ENCODE measurements around the gene MTHFD2.
"Not testable (repeated sequence)": the region's sequence is repeated elsewhere in the genome, so short reads cannot be mapped to it uniquely, and the experiment has no call there.

MTHFD2 gene

DNA sequence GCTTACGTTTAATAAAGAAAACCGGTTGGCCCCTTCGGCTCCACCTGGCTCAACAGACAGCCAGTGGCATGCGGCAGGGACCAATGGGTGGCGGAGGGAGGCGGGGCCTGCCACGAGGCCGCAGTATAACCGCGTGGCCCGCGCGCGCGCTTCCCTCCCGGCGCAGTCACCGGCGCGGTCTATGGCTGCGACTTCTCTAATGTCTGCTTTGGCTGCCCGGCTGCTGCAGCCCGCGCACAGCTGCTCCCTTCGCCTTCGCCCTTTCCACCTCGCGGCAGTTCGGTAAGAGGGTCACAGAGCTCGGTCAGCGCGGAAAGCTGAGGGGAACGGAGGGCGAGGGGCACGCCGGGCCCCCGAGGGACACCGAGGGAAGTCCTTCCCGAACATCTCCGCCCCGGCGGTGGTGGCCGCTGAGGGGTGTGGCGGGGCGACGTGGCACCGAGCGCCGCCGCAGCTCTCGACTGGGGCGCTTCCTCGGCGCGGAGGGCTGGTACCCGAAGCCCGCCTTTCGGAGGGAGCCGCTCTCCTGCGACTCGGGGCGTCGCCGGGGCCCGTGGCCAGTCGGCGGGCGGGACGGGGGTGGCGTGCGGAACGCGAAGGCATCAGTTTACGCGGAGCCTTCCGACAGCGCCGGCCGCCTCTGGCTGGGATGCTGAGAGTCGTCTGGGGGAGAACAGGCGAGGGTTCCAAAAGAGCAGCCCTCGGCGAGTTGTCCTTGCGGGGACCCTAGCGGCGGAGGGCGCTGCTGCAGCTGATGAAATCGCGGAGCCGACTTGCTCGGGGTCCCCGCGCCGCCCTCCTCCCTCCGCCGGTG, at the start of gene MTHFD2:
MTHFD2 (plus strand) TSS at position 155 of the 814 bp plus-strand sequence; CDS start at position 182, 27 bp downstream.
- DNase-seq (ENCODE audit: low spot score) = peak; percentile 99
- FAIRE-seq = peak; percentile 44

DNA sequence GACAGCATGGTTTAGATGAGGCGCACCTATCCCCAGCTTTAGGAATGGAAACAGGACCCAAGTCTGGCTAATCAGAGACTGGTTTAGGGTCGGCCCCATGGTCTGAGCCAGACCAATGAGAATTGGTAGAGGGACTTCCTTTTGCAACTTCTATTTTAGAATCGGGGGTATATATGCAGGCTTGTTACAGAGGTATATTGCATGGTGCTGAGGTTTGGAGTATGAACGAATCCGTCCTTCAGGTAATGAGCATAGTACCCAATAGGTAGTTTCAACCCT, 49.2 kb upstream of the MTHFD2 start:
- DNase-seq (ENCODE audit: low spot score) (no peak), FAIRE-seq (no peak)

DNA sequence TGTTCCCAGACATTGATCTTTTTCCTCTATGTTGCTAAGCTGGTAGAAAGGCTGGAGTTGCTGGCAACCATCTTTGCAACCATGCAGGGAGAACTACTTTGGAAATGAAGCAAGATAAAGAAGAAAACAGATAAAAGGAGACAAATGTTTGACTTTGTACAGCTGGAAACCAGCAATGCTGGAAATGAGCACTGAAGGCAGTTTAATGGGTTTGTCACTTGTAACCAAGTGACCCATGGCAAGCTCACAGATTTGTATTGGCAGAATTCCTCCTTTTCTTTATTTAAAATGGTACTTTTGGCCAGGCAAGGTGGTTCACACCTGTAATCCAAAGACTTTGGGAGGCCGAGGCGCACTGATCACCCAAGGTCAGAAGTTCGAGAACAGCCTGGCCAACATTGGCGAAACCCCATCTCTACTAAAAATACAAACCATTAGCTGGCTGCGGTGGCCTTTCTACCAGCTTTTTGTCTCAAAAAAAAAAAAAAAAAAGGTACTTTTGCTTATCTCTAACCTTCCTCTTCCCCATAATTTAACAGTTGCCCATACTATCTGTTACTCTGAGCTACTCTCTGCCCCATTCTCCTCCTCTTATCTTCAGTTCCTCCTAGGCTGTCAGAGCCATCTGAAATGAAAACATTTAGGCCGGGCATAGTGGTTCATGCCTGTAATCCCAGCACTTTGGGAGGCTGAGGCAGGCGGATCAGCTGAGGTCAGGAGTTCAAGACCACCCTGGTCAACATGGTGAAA, 48.7 kb upstream of the MTHFD2 start:
- DNase-seq (ENCODE audit: low spot score) = no peak

DNA sequence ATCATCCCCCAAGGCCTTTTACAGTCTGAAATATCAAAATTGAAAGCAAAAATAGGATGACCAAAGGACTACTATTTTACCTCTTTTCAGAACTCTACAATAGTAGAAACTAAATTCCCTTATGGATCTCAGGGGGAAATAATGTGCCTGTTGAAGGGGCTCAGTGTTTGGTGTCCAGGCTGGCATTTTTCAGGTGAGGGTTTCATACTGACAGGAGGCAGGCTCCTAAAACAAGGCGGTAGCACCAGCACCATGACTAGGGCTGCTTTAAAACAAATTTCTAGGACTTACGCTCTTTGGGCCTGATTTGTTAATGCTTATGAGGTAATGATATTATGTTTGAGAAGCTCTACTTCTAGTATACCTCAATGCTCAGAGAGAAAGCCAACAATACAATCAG, 45.5 kb upstream of the MTHFD2 start:
- FAIRE-seq (no peak), DNase-seq (ENCODE audit: low spot score) (no peak)

More for the DNA sequence above, 48.7 kb upstream of the MTHFD2 start:
- no peak for FAIRE-seq

DNA sequence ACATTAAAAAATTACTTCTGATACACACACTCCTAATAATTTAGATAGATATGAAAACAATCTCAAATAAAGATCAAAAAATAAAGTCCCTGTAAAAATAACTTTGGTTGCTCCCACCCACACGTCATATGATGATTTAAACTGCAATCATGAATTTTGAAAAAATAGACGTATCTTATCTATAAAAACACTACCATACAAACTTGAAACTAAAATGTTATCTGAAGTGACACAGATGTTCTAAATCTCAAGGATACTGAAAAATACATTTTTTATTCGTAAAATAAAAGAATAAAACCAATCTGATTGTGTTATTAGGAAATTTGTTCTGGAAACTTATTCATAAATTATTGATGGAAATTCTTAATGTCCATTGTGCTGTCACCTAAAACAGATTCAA, 42.6 kb upstream of the MTHFD2 start:
- FAIRE-seq = no peak

DNA sequence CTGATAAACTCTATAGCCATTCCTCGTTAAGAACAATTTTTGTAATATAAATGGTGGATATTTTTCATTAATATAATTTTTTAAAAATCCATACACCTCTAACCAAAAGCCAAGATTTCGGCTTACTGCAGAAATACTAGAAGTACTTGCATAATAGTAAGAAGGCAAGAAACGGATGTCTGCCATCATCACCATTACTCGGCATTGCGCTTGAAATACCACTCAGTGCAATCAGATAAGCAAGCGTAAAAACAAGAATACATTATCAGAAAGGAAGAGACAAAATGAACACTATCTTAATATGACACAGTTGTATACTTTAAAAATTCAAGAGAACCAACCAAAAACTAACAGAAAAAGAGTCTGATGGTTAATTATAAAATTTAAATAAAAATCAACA, 35.5 kb upstream of the MTHFD2 start:
- DNase-seq (ENCODE audit: low spot score) (no peak), FAIRE-seq (no peak)

More for the DNA sequence above, 42.6 kb upstream of the MTHFD2 start:
- no peak for DNase-seq (ENCODE audit: low spot score)

DNA sequence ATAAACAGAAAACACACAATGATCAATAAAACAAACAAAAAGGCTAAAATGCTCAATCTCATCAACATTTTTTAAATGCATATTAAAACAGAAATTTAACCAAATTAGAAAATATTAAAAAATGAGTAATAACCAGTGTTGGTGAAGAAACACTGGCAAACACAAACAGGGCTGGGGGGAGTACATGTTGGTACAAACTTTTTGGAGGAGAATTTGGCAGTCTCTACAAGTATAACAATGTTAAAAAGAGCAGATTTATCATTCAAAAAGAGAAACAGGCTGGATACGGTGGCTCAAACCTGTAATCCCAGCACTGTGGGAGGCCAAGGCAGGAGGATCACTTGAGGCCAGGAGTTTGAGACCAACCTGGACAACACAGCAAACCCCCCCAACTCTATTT, 33.7 kb upstream of the MTHFD2 start:
- DNase-seq (ENCODE audit: low spot score) = no peak

DNA sequence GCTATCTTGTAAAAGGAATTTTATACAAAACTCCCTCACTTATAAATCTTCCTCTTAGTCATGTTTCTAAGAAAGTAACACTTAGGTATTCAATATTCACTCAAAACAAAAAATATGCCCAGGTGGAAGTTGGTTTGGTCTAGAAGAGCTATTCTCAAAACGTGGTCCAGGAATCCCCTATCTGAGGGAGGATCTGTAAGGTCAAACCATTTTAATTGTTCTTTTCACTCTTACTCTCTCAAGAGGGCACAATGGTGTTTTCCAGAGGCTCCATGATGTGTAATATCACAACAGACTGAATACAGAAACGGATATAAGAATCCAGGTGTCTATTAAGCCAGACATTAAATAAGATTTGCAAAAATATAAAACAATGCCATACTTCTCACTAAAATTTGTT, 29.7 kb upstream of the MTHFD2 start:
- DNase-seq (ENCODE audit: low spot score) (no peak), FAIRE-seq (no peak)

More for the DNA sequence above, 33.7 kb upstream of the MTHFD2 start:
- FAIRE-seq = no peak

DNA sequence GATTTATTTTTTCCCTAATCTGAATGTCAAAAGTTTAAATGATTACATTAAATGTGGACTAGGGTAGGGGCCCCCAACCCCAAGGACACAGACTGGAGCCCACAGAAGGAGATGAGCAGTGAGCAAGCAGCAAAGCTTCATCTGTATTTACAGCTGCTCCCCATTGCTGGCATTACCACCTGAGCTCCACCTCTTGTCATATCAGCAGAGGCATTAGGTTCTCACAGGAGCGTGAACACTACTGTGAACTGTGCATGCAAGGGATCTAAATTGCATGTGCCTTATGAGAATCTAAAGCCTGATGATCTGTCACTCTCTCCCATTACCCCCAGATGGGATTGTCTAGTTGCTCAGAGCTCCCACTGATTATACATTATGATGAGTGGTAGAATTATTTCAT, 23.5 kb upstream of the MTHFD2 start:
- no peak for FAIRE-seq
- no peak for DNase-seq (ENCODE audit: low spot score)

DNA sequence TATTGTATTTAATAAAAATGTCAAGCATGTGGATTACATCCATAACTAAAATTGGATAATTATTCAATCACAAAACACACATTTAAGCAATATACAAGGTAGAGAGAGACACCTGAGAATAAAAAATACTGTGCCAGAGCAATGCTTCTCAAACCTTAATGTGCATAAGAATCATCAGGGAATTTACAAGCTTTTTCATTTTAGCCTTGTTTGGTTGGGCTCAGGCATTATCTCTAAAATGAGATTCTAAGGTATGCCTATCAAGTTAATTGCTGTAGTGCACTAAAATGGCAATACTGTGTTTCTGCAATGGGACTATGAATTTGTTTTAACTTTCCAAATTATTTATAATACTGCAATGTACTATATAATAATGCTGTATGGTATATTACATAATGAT, 20.7 kb upstream of the MTHFD2 start:
- FAIRE-seq (no peak), DNase-seq (ENCODE audit: low spot score) (no peak)

DNA sequence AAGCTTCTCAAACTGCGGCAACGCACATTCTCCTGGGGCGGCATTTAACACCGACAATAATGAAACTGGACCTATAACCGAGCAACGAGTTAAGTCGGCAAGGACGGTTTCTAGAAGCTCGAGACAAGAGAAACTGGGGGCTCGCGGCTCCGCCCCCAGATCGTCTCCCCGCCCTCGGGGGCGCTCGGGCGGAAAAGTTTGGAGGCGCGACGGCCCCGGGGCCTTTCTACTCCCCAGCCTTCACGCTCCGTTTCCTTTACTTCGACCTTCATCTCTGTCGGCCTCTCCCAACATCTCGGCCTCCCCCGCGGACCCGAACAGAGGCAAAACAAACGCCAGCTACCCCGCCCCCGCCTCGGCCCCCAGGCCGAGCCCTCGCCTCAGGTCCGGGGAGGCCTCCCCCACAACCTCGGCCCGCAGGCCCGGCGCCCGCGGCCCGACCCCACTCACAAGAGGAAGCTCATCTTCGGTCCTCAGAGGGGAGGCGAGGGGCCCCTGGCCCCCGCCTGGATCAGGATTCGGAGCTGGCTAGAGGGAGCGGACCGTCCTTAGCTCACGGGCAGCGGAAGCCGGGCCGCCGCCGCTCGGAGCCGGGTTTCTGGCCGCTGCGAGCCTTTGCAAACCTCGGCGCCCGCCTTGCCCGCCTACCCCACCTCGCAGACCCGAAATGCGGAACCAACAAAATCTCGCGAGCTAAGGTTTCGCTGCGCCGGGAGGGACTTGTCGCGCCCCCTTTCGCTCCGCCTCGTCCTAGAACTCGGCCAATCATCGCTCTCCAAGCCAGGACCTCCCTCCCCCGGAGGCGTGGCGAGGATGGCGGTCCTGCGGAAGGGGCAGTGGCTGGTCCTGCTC, 20.0 kb upstream of the MTHFD2 start, which contains the start of gene MOB1A:
MOB1A (minus strand) TSS at position 669 of the 852 bp plus-strand sequence; CDS start at position 464, 205 bp downstream.
- DNase-seq (ENCODE audit: low spot score) (peak; percentile 100), FAIRE-seq (peak; percentile 92)

DNA sequence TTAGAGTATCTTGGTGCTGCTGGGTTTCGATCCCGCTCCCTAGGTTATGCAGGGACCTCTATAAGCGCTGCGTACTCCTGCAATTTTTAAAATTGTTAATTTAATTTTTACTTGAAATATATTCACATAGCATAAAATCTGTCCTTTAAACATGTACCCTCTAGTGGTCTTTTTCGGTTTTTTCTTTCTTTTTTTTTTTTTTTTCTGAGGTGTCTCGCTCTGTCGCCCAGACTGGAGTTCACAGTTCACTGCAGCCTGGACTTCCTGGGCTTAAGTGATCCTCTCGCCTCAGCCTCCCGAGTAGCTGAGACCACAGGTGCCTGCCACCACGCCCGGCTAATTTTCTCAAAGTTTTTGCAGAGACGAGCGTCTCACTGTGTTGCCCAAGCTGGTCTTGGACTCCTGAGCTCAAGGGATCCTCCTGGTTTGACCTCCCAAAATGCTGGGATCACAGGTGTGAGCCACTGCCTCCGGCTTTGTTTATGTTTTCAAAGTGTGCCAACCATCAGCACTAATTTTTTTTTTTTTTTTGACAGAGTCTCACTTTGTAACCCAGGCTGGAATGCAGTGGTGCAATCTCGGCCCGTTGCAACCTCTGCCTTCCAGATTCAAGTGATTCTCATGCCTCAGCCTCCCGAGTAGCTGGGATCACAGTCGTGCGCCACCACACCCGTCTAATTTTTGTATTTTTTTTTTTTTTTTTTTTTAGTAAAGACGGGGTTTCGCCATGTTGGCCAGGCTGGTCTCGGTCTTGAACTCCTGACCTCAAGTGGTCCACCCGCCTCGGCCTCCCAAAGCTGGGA, 19.2 kb upstream of the MTHFD2 start:
- FAIRE-seq (no peak), DNase-seq (ENCODE audit: low spot score) (no peak)

DNA sequence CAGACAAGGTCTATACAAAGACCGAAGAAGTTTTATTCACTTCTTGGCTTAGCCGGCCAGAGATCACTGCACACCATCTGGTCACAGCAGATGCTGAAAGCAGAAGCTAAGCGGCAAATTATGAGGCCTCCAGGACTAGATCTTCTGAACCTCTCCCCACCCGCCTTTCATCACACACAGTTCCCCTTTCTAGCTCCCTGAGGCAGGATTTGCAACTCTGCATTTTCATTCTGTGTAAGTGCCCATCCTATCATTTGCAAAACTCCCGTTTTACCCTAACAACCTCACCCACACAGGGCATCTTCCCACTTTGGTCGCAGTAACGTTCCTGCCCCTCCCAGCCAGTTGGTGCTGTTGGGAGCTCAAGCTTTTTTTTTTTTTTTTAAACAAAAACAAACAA, 16.7 kb upstream of the MTHFD2 start:
- FAIRE-seq (no peak), DNase-seq (ENCODE audit: low spot score) (no peak)

DNA sequence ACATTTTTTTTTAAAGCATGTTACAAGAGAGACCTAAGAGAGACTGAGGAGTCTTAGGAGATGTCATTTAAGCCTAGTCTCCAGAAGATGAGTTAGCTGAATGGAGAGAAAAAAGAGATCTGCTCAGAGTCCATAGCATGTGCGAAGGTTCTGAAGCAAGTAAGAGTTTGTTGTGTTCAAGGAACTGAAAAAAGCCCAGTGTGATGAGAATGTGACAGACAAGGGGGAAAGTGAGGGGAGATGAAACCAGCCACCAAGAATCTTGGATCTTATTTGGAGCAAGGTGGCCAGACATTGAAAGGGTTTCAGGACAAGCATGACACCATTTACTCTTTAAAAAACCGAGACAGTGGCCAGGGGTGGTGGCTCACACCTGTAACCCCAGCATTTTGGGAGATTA, 14.5 kb upstream of the MTHFD2 start:
- FAIRE-seq (no peak), DNase-seq (ENCODE audit: low spot score) (no peak)

DNA sequence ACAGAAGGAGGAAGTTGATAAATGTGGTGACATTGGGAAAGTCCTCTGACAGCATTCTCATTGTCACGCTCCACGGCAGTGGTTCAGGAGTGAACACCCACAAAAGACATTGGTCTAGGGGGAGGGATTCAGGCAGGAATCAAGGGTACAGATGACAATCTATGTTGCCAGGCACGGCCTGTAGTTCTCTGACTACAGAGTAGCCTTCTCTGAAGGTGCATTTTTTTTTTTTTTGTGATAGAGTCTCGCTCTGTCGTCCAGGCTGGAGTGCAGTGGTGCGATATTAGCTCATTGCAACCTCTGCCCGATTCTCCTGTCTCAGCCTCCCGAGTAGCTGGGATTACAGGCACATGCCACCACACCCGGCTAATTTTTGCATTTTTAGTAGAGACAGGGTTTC, 12.4 kb upstream of the MTHFD2 start:
- DNase-seq (ENCODE audit: low spot score) = no peak
- no peak for FAIRE-seq

DNA sequence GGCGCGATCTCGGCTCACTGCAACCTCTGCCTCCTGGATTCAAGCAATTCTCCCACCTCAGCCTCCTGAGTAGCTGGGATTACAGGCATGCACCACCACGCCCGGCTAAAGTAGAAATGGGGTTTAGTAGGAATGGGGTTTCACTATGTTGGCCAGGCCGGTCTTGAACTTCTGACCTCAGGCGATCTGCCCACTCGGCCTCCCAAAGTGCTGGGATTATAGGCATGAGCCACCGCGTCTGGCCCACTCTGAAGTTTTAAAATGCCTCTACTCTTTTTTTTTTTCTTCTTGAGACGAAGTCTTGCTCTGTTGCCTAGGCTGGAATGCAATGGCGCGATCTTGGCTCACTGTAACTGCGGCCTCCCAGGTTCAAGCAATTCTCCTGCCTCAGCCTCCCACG, 11.7 kb upstream of the MTHFD2 start:
- DNase-seq (ENCODE audit: low spot score); FAIRE-seq: not testable (repeated sequence)

DNA sequence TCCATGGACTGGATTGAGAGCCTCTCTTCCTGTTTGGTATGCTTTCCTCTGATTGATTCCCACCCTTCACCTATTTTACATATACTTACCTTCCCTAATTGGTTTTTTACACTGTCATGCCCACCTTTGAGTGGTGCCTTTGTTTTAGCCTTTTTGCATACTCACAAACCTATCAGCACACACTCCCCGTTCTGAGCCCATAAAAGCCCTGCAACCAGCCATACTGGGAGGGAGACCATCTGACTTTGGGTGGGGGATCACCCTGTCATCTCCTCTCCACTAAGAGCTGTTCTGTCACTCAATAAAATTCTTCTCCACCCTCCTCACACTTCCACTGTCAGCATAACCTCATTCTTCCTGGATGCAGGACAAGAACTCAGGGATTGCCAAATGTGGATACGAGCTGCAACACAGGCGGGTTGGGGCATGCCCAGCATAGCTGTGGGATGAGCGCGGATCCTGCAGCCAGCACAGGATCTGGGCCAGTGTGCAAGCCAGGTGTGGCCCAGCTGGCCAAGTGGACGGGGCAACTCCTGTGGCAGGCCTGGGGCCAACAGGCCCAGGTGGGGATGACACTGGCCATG, 10.3 kb upstream of the MTHFD2 start:
- FAIRE-seq = peak; percentile 40
- DNase-seq (ENCODE audit: low spot score) = peak; percentile 82

DNA sequence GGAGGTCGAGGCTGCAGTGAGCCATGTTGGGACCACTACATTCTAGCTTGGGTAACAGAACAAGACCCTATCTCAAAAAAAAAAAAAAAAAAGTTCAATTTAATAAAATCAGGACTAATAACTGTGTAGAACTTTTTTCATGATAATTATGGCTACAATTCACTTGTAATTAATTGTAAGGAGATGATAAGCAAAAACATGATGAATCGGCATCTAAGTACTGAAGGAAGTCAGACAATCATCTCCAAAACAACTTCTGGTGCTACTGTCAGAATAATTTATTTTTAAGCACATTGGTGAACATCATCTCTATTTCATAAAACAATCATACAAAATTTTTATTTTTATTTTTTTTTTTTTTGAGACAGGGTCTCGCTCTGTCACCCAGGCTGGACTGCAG, 9.7 kb upstream of the MTHFD2 start:
- FAIRE-seq = no peak

DNA sequence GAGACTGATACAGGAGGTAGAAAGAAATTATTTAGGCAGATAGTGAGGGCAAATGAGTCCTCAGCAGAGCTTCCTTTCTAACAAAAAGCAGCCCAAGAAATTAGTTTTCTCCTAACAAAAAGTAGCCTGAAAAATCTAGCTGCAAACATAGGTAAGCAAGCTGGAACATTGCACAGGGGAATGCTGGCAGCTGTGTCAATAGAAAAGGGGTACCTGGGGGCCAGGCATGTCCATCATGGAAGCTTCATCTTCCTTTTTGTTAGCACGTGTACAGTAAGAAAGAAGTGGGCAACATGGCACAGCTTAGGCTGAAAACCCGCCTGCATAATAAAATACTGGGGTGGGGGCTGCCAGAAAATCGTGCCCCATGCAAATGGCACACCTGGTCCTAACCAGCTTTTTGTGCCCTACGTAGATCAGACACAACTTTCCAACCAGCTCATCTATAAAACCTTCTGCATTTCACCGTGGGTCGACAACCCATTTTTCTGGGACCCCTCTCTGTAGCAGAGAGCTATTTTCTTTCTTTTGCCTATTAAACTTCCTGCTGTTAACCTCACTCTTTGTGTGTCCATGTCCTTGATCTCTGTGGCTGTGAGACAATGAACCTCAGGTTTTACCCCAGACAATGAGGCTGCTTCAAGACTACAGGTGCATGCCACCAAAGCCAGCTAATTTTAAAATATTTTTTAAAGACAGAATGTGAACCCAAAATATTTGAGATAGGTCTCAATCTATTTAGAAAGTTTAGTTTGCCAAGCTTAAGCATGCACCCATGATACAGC, 6.6 kb upstream of the MTHFD2 start:
- FAIRE-seq = no peak
- DNase-seq (ENCODE audit: low spot score) = no peak

More for the DNA sequence above, 9.7 kb upstream of the MTHFD2 start:
- DNase-seq (ENCODE audit: low spot score) = no peak

DNA sequence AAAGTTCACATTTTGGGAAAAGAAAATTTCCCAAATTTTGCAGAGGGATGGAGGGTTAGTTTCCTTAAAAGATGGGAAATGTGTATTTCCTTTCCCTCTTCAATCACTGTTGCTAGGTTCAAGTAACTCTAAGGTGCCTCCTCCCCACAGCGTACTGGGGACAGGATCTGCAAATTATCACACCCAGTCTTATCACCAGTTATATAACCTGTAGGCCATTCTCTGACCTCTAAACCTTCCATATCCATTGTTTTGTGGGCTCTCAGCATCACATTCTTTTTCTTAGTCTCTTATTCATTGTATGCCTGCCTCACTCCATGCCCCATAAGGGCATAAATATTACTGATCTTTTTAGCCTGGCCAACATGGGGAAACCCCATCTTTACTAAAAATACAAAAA, 3.6 kb upstream of the MTHFD2 start:
- DNase-seq (ENCODE audit: low spot score) = no peak
- FAIRE-seq = no peak

All from urothelium cell line (cell line).